Fibroblast of pulmonary artery (primary cell): Measurements from ENCODE around the gene INMT.

Source experiments
- DNase-seq: peaks from one replicate; pipeline ENCODE4 v3.0.0-alpha.2; 2010; ENCODE audit warnings: low read depth
- H3K4me3 ChIP-seq: replicated peaks from 2 replicates; pipeline ENCODE4 v1.5.1; 2011; ENCODE audit warnings: low read depth, mild to moderate bottlenecking, control low read depth, low read length, moderate library complexity
- CTCF ChIP-seq: IDR thresholded peaks from 2 replicates; pipeline ENCODE4 v1.5.1; 2011; ENCODE audit warnings: mild to moderate bottlenecking, control low read depth, low read length, inconsistent platforms; ENCODE audit errors: missing control alignments

INMT gene

GRCh38 chr7:30726296-30727006 is 25.5 kb upstream of the INMT start:
- no peak for DNase-seq
- H3K4me3 ChIP-seq = no peak overlapping the region
- no peak for TF ChIP-seq CTCF

GRCh38 chr7:30727061-30727945 is 24.6 kb upstream of the INMT start:
- no peak overlapping the region for H3K4me3 ChIP-seq
- TF ChIP-seq CTCF = no peak
- no peak for DNase-seq

GRCh38 chr7:30728591-30729100 is 23.3 kb upstream of the INMT start:
- no peak overlapping the region for H3K4me3 ChIP-seq
- TF ChIP-seq CTCF = no peak

GRCh38 chr7:30729642-30730041 is 22.3 kb upstream of the INMT start:
- TF ChIP-seq CTCF = no peak
- no peak overlapping the region for H3K4me3 ChIP-seq
- no peak for DNase-seq

More at GRCh38 chr7:30728591-30729100, 23.3 kb upstream of the INMT start:
- DNase-seq = no peak

DNA sequence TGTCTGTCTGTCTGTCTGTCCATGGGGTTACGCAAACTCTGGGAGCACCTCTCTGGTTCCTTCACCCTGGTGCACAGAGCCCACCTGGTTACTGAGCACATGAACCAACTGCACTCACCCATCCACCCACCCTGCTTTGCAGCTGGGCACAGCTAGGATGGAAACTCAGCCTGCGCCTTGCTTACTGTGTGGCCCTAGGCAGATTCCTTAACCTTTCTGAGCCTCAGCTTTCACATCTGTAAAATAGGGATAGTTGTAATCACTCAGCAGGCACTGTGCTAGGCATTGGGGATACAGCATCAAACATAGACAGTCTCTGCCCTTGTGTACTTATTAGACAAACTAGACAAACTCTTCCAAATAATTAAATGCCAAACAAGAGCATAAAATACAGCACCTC is 21.8 kb upstream of the INMT start:
- H3K4me3 ChIP-seq = no peak overlapping the region
- no peak for TF ChIP-seq CTCF
- no peak for DNase-seq

DNA sequence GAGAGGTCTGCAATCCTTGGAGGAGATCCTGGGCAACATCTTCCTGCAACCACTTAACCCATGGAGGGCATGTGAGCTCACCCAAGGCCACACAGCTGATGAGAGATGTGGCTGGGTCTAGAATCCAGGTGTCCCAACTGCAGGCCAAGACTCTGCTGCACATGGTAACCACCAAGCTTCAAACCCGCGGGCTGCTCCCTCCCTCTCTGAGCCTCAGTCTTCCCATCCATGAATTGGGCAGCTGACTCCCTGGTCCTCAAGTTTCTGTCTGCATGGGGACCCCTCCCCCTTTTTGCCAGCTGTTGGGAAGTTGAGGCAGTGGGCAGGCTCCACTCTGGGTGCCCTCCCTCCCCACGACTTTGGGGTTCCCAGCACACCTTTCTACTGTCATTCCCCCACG is 20.9 kb upstream of the INMT start:
- TF ChIP-seq CTCF = no peak
- H3K4me3 ChIP-seq = no peak overlapping the region
- no peak for DNase-seq
